H9 (cell line): ENCODE results near the gene ADGRD1. TPM values are rescaled to one million over a fixed set of nuclear protein-coding genes. Genes with fewer than 3 reads are reported as not detected.

Source experiments
- DNase-seq: peaks from one replicate; pipeline ENCODE4 v3.0.0-alpha.2; 2017
- H2AFZ ChIP-seq: one replicate; pipeline ENCODE4 v1.6.1; 2013; ENCODE audit warnings: mild to moderate bottlenecking, low read length, control low read depth, moderate library complexity
- H2AK5ac ChIP-seq: 2 replicates; pipeline ENCODE4 v1.6.1; 2013; ENCODE audit warnings: low read length, control low read depth, mixed read lengths; ENCODE audit not compliant: insufficient read length
- H2BK120ac ChIP-seq: one replicate; pipeline ENCODE4 v1.6.1; 2013; ENCODE audit warnings: low read depth, mild to moderate bottlenecking, low read length, control low read depth, inconsistent platforms; ENCODE audit not compliant: poor library complexity, severe bottlenecking
- H2BK12ac ChIP-seq: 2 replicates; pipeline ENCODE4 v1.6.1; 2013; ENCODE audit warnings: low read length, control low read depth, mixed read lengths, low read depth; ENCODE audit not compliant: insufficient read length
- H2BK15ac ChIP-seq: 2 replicates; pipeline ENCODE4 v1.6.1; 2013; ENCODE audit warnings: low read depth, low read length, control low read depth
- H2BK20ac ChIP-seq: one replicate; pipeline ENCODE4 v1.6.1; 2013; ENCODE audit warnings: low read depth, mild to moderate bottlenecking, low read length, control low read depth, inconsistent platforms; ENCODE audit not compliant: poor library complexity, severe bottlenecking
- H2BK5ac ChIP-seq: 2 replicates; pipeline ENCODE4 v1.6.1; 2013; ENCODE audit warnings: low read length, control low read depth, mixed read lengths; ENCODE audit not compliant: insufficient read length
- H3K14ac ChIP-seq: 2 replicates; pipeline ENCODE4 v1.6.1; 2013; ENCODE audit warnings: low read length, control low read depth; ENCODE audit not compliant: insufficient read depth
- H3K18ac ChIP-seq: 2 replicates; pipeline ENCODE4 v1.6.1; 2013; ENCODE audit warnings: low read depth, mild to moderate bottlenecking, mixed read lengths, low read length, control low read depth; ENCODE audit not compliant: insufficient read length
- H3K23ac ChIP-seq: 2 replicates; pipeline ENCODE4 v1.6.1; 2013; ENCODE audit warnings: low read length, control low read depth, mixed read lengths, low read depth; ENCODE audit not compliant: insufficient read length
- H3K23me2 ChIP-seq: 2 replicates; pipeline ENCODE4 v1.6.1; 2013; ENCODE audit warnings: low read depth, mild to moderate bottlenecking, mixed read lengths, low read length, control low read depth; ENCODE audit not compliant: insufficient read length, poor library complexity, severe bottlenecking
- H3K27ac ChIP-seq: 2 replicates; pipeline ENCODE4 v1.5.1; 2013; ENCODE audit warnings: low read length, control low read depth, mixed read lengths, low read depth; ENCODE audit not compliant: insufficient read length
- H3K27me3 ChIP-seq: 2 replicates; pipeline ENCODE4 v1.6.1; 2013; ENCODE audit warnings: low read length, control low read depth, inconsistent platforms; ENCODE audit not compliant: insufficient read depth
- H3K4ac ChIP-seq: 2 replicates; pipeline ENCODE4 v1.6.1; 2013; ENCODE audit warnings: low read depth, mild to moderate bottlenecking, control low read depth, inconsistent platforms, low read length, moderate library complexity
- H3K4me1 ChIP-seq: 2 replicates; pipeline ENCODE4 v1.6.1; 2013; ENCODE audit warnings: low read length, control low read depth, inconsistent platforms; ENCODE audit not compliant: insufficient read depth
- H3K4me2 ChIP-seq: 2 replicates; pipeline ENCODE4 v1.6.1; 2013; ENCODE audit warnings: low read length, control low read depth, mixed read lengths; ENCODE audit not compliant: insufficient read length, insufficient read depth
- H3K56ac ChIP-seq: 2 replicates; pipeline ENCODE4 v1.6.1; 2013; ENCODE audit warnings: low read depth, mild to moderate bottlenecking, mixed read lengths, low read length, control low read depth; ENCODE audit not compliant: insufficient read length
- H3K79me1 ChIP-seq: 2 replicates; pipeline ENCODE4 v1.6.1; 2013; ENCODE audit warnings: low read depth, mild to moderate bottlenecking, moderate library complexity, low read length, control low read depth, inconsistent platforms; ENCODE audit not compliant: insufficient read depth, poor library complexity, severe bottlenecking
- H3K79me2 ChIP-seq: 2 replicates; pipeline ENCODE4 v1.6.1; 2013; ENCODE audit warnings: low read length, control low read depth, inconsistent platforms; ENCODE audit not compliant: insufficient read depth
- H3K9ac ChIP-seq: 2 replicates; pipeline ENCODE4 v1.6.1; 2013; ENCODE audit warnings: low read length, control low read depth, mixed read lengths; ENCODE audit not compliant: insufficient read length; ENCODE audit errors: extremely low read depth
- H3K9me3 ChIP-seq: one replicate; pipeline ENCODE4 v1.6.1; 2013; ENCODE audit warnings: low read depth, low read length, inconsistent platforms; ENCODE audit not compliant: control insufficient read depth
- H3T11ph ChIP-seq: one replicate; pipeline ENCODE4 v1.6.1; 2013; ENCODE audit warnings: mild to moderate bottlenecking, low read length, control low read depth, inconsistent platforms
- H4K20me1 ChIP-seq: one replicate; pipeline ENCODE4 v1.6.1; 2013; ENCODE audit not compliant: control insufficient read depth, insufficient read length, insufficient read depth
- H4K5ac ChIP-seq: 2 replicates; pipeline ENCODE4 v1.6.1; 2013; ENCODE audit warnings: low read depth, mild to moderate bottlenecking, mixed read lengths, low read length, control low read depth; ENCODE audit not compliant: insufficient read length
- H4K8ac ChIP-seq: replicated peaks from 2 replicates; pipeline ENCODE4 v1.6.1; 2013; ENCODE audit warnings: low read length, control low read depth, mixed read lengths, low read depth; ENCODE audit not compliant: insufficient read length
- H4K91ac ChIP-seq: 2 replicates; pipeline ENCODE4 v1.6.1; 2013; ENCODE audit warnings: low read depth, mild to moderate bottlenecking, moderate library complexity, mixed read lengths, low read length, control low read depth; ENCODE audit not compliant: insufficient read length
- H3K27ac Mint-ChIP-seq, 3 experiments: 2 replicates in 2 of 3; 3 replicates in 1 of 3; pipeline ENCODE4 v1.8.0; 2020 to 2021; ENCODE audit warnings: mixed read lengths in 3 of 3, mild to moderate bottlenecking in 1 of 3, moderate library complexity in 1 of 3
- H3K27me3 Mint-ChIP-seq: 2 replicates; pipeline ENCODE4 v1.8.0; 2021; ENCODE audit warnings: low read depth, mild to moderate bottlenecking, moderate library complexity, mixed read lengths
- H3K36me3 Mint-ChIP-seq, 3 experiments: 2 replicates in 2 of 3; 3 replicates in 1 of 3; pipeline ENCODE4 v1.8.0; 2020 to 2021; ENCODE audit warnings: low read depth in 3 of 3, mixed read lengths in 3 of 3; ENCODE audit not compliant: insufficient read depth in 1 of 3
- H3K4me1 Mint-ChIP-seq, 2 experiments: 2 replicates each; pipeline ENCODE4 v1.8.0; 2020; ENCODE audit warnings: mixed read lengths in 2 of 2
- H3K4me3 Mint-ChIP-seq, 2 experiments: 2 replicates in 1 of 2; 3 replicates in 1 of 2; pipeline ENCODE4 v1.8.0; 2020 to 2021; ENCODE audit warnings: mild to moderate bottlenecking in 2 of 2, mixed read lengths in 2 of 2, moderate library complexity in 1 of 2
- H3K9me3 Mint-ChIP-seq, 2 experiments: 2 replicates in 1 of 2; 3 replicates in 1 of 2; pipeline ENCODE4 v1.8.0; 2020; ENCODE audit warnings: mild to moderate bottlenecking in 2 of 2, mixed read lengths in 2 of 2, moderate library complexity in 1 of 2
- CTCF ChIP-seq: fragments of 200-600 bp; sonication (generic); conservative IDR thresholded peaks from 3 replicates; pipeline ENCODE4 v1.8.0; 2021; ENCODE audit warnings: antibody characterized with exemption, mild to moderate bottlenecking
- WGBS: extraction: QIAGEN DNeasy Blood & Tissue Kit; methylation state at CpG from one replicate; pipeline ENCODE4 v1.1.7; 2013; ENCODE audit warnings: missing lambda C conversion rate, low lambda C conversion rate, mixed read lengths; ENCODE audit not compliant: insufficient read length; ENCODE audit errors: extremely low coverage; 5-methylcytosine and 5-hydroxymethylcytosine counted together
- total RNA-seq: library from RNA; stranded (reverse); gene quantifications from 2 replicates; pipeline ENCODE4 v1.2.1, GENCODE V29; 2021

Gene ADGRD1
- total RNA-seq, 1 experiment from 2014 or later = 0.52 TPM

DNA sequence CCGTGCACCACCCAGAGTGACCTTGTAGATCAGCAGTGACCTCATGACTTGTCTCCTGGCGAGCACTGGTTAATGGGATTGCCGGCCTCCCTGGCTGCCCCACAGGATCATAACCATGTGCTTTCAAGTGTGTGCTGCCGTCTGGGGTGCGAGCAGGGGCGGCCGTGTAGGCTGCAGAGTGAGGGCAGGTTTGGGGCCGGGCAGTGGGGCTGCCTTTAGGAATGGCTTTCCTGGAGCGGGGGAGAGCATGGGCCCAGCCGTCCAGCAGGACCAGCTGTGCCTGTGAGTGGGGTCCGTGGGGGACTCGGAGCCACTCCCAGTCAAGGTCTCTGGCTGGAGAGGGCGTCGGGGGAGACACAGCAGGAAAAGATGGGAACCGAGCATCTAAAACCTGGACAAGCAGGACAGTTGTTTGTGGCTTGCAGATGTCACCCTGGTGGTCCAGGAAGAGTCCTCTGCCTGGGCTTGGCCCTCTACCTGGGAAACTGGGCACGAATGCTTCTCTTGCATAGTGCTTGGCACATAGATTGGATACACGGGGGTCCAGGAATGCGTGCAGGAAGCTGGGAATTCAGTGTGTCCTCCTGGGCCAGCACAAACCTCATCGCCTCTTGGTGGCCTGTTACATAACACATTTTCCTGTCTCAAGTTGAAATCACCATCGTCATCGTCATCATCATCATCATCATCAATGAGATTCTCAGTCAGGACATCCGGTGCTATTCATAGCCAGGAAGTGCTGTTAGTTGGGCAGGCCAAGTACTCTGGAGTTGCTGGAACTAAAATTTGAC, 96.0 kb downstream of the ADGRD1 start:
- H3K23ac ChIP-seq = no peak overlapping the region
- no peak overlapping the region for H3T11ph ChIP-seq
- no peak overlapping the region for H2AK5ac ChIP-seq
- peaks cover 3% of the 10 kb centered on the region for H3K27me3 Mint-ChIP-seq
- no peaks in the 10 kb centered on the region for H3K79me2 ChIP-seq
- no peak overlapping the region for H3K4me2 ChIP-seq
- peaks cover 0 to 4% of the 10 kb centered on the region in 2 experiments; a peak in 1 of 5 replicates for H3K9me3 Mint-ChIP-seq
- H3K4me1 ChIP-seq = no peaks in the 10 kb centered on the region
- WGBS = no CpG with 5 or more reads among the region's 22 CpGs
- H3K9ac ChIP-seq = no peak overlapping the region
- no peak overlapping the region for H2BK20ac ChIP-seq
- H4K91ac ChIP-seq = no peak overlapping the region
- H2BK120ac ChIP-seq = no peak overlapping the region
- no peak overlapping the region for H2BK15ac ChIP-seq
- TF ChIP-seq CTCF = no peak
- no peak overlapping the region for H3K14ac ChIP-seq
- H3K27ac ChIP-seq = no peak overlapping the region
- no peak for DNase-seq
- H2AFZ ChIP-seq = no peak overlapping the region
- H4K5ac ChIP-seq = no peak overlapping the region
- peaks cover 4 to 6% of the 10 kb centered on the region in 2 experiments for H3K4me1 Mint-ChIP-seq
- no peak overlapping the region for H2BK5ac ChIP-seq
- H3K23me2 ChIP-seq = no peaks in the 10 kb centered on the region
- no peaks in the 10 kb centered on the region for H4K20me1 ChIP-seq
- H2BK12ac ChIP-seq = no peak overlapping the region
- H3K56ac ChIP-seq = no peak overlapping the region
- H3K79me1 ChIP-seq = no peaks in the 10 kb centered on the region
- H4K8ac ChIP-seq = no peak overlapping the region
- no peaks in the 10 kb centered on the region for H3K9me3 ChIP-seq
- H3K4ac ChIP-seq = no peak overlapping the region
- H3K36me3 Mint-ChIP-seq = no peaks in the 10 kb centered on the region
- no peaks in the 10 kb centered on the region for H3K27me3 ChIP-seq
- no peak overlapping the region for H3K27ac Mint-ChIP-seq
- H3K18ac ChIP-seq = no peak overlapping the region
- no peak overlapping the region for H3K4me3 Mint-ChIP-seq
